Measurements from ENCODE around the gene PCDH7.

PCDH7 gene

DNA sequence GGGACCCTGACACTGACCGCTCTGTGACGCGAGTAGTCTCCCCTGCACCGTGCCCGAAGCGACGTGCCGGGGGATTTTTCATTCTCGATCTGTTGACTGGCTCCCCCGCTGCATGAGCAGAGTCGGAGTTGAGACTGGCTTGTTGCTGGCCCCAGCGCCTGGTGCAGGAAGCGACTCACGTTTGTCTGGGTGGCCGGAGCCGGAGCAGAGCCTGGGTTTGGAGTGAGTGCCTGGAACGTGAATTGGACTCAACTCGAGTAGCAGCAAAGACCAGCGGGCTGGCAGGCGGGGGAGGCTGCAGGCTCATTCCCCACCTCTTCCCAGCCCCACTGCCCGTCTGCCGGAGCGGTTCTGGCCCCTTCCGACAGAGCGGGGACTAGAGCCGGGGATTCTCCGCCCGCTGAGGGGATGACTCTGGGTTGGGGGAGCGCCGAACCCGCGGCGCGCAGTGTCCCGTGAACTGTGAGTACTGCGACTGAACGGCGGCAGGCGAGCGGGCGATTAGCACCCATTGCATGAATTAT is 554 bp downstream of the PCDH7 start:
- Histone ChIP-seq H3K27me3 (ENCODE audit: insufficient read depth, low read length) (peaks cover 59% of the 10 kb centered on the region), H3K4me3 (ENCODE audit: low read length) (peak overlapping the region; percentile 84), H3K36me3 (ENCODE audit: insufficient read depth, low read depth, low read length) (no peaks in the 10 kb centered on the region), H3K4me1 (ENCODE audit: insufficient read depth, low read length) (no peaks in the 10 kb centered on the region; the same call in 1 of the 2 replicates), H3K27ac (ENCODE audit: low read length) (no peak overlapping the region), H3K9me3 (ENCODE audit: insufficient read depth, low read depth, low read length) (no peaks in the 10 kb centered on the region; the same call in 1 of the 2 replicates), H3K9ac (ENCODE audit: low read depth, low read length) (peak overlapping the region; percentile 33; the same call in 1 of the 2 replicates)

DNA sequence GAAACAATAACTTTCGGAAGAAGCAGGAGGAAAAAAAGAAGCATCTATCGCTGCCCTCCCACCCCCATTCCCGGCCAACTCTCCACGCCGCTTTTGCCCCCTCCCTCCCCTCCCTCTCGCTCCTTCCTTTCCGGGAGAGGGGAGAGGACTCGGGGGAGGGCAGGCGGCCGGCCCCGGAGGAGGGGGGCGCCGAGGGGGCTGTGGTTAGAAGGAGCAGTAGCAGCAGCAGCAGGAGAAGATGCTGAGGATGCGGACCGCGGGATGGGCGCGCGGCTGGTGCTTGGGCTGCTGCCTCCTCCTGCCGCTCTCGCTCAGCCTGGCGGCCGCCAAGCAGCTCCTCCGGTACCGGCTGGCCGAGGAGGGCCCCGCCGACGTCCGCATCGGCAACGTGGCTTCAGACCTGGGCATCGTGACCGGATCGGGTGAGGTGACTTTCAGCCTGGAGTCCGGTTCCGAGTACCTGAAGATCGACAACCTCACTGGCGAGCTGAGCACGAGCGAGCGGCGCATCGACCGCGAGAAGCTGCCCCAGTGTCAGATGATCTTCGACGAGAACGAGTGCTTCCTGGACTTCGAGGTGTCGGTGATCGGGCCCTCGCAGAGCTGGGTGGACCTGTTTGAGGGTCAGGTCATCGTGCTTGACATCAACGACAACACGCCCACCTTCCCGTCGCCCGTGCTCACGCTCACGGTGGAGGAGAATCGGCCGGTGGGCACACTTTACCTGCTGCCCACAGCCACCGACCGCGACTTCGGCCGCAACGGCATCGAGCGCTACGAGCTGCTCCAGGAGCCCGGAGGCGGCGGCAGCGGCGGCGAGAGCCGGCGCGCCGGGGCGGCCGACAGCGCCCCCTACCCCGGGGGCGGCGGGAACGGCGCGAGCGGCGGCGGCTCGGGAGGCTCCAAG is 1.3 kb downstream of the PCDH7 start:
- peak overlapping the region; percentile 33; the same call in 1 of the 2 replicates for H3K9ac ChIP-seq (ENCODE audit: low read depth, low read length)
- H3K27ac ChIP-seq (ENCODE audit: low read length), result no peak overlapping the region

DNA sequence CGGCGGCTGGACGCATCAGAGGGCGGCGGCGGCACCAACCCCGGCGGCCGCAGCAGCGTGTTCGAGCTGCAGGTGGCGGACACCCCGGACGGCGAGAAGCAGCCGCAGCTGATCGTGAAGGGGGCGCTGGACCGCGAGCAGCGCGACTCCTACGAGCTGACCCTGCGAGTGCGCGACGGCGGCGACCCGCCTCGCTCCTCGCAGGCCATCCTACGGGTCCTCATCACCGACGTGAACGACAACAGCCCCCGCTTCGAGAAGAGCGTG is 1.9 kb downstream of the PCDH7 start:
- Histone ChIP-seq H3K4me1 (ENCODE audit: insufficient read depth, low read length) (no peaks in the 10 kb centered on the region; the same call in 1 of the 2 replicates), H3K27ac (ENCODE audit: low read length) (no peak overlapping the region), H3K4me3 (ENCODE audit: low read length) (peak overlapping the region; percentile 76), H3K9me3 (ENCODE audit: insufficient read depth, low read depth, low read length) (no peaks in the 10 kb centered on the region; the same call in 1 of the 2 replicates), H3K27me3 (ENCODE audit: insufficient read depth, low read length) (peaks cover 59% of the 10 kb centered on the region), H3K36me3 (ENCODE audit: insufficient read depth, low read depth, low read length) (no peaks in the 10 kb centered on the region), H3K9ac (ENCODE audit: low read depth, low read length) (no peak overlapping the region)

More for the DNA sequence above, 1.3 kb downstream of the PCDH7 start:
- H3K4me1 ChIP-seq (ENCODE audit: insufficient read depth, low read length), result no peaks in the 10 kb centered on the region; the same call in 1 of the 2 replicates
- H3K9me3 ChIP-seq (ENCODE audit: insufficient read depth, low read depth, low read length), result no peaks in the 10 kb centered on the region; the same call in 1 of the 2 replicates
- H3K27me3 ChIP-seq (ENCODE audit: insufficient read depth, low read length), result peaks cover 59% of the 10 kb centered on the region
- no peaks in the 10 kb centered on the region for H3K36me3 ChIP-seq (ENCODE audit: insufficient read depth, low read depth, low read length)
- H3K4me3 ChIP-seq (ENCODE audit: low read length), result peak overlapping the region; percentile 84

DNA sequence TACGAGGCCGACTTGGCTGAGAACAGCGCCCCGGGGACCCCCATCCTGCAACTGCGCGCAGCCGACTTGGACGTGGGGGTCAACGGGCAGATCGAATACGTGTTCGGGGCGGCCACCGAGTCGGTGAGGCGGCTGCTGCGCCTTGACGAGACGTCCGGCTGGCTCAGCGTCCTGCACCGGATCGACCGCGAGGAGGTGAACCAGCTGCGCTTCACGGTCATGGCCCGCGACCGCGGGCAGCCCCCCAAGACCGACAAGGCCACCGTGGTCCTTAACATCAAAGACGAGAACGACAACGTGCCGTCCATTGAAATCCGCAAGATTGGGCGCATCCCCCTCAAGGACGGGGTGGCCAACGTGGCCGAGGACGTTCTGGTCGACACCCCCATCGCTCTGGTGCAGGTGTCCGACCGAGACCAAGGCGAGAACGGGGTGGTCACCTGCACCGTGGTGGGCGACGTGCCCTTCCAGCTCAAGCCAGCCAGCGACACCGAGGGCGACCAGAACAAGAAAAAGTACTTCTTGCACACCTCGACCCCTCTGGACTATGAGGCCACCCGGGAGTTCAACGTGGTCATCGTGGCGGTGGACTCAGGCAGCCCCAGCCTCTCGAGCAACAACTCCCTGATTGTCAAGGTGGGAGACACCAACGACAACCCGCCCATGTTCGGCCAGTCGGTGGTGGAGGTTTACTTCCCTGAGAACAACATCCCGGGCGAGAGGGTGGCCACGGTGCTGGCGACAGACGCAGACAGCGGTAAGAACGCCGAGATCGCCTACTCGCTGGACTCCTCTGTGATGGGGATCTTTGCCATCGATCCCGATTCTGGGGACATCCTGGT is 2.4 kb downstream of the PCDH7 start:
- H3K9ac ChIP-seq (ENCODE audit: low read depth, low read length), result no peak overlapping the region
- no peak overlapping the region for H3K27ac ChIP-seq (ENCODE audit: low read length)
- H3K4me3 ChIP-seq (ENCODE audit: low read length), result peak overlapping the region; percentile 76
- no peaks in the 10 kb centered on the region; the same call in 1 of the 2 replicates for H3K9me3 ChIP-seq (ENCODE audit: insufficient read depth, low read depth, low read length)
- H3K27me3 ChIP-seq (ENCODE audit: insufficient read depth, low read length), result peaks cover 59% of the 10 kb centered on the region
- no peaks in the 10 kb centered on the region; the same call in 1 of the 2 replicates for H3K4me1 ChIP-seq (ENCODE audit: insufficient read depth, low read length)
- no peaks in the 10 kb centered on the region for H3K36me3 ChIP-seq (ENCODE audit: insufficient read depth, low read depth, low read length)

DNA sequence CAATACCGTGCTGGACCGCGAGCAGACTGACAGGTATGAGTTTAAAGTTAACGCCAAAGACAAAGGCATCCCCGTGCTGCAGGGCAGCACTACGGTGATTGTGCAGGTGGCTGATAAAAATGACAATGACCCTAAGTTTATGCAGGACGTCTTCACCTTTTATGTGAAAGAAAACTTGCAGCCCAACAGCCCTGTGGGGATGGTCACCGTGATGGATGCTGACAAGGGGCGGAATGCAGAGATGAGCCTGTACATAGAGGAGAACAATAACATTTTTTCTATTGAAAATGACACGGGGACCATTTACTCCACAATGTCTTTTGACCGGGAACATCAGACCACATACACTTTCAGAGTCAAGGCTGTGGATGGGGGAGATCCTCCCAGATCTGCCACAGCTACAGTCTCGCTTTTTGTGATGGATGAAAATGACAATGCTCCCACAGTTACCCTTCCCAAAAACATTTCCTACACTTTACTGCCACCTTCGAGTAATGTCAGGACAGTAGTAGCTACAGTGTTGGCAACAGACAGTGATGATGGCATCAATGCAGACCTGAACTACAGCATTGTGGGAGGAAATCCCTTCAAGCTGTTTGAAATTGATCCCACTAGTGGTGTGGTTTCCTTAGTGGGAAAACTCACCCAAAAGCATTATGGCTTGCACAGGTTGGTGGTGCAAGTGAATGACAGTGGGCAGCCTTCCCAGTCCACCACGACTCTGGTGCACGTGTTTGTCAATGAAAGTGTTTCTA is 3.2 kb downstream of the PCDH7 start:
- H3K4me3 ChIP-seq (ENCODE audit: low read length), result peak overlapping the region; percentile 76
- no peaks in the 10 kb centered on the region for H3K36me3 ChIP-seq (ENCODE audit: insufficient read depth, low read depth, low read length)
- H3K4me1 ChIP-seq (ENCODE audit: insufficient read depth, low read length), result no peaks in the 10 kb centered on the region; the same call in 1 of the 2 replicates
- no peak overlapping the region for H3K27ac ChIP-seq (ENCODE audit: low read length)
- no peaks in the 10 kb centered on the region; the same call in 1 of the 2 replicates for H3K9me3 ChIP-seq (ENCODE audit: insufficient read depth, low read depth, low read length)
- H3K9ac ChIP-seq (ENCODE audit: low read depth, low read length), result no peak overlapping the region
- peaks cover 55% of the 10 kb centered on the region for H3K27me3 ChIP-seq (ENCODE audit: insufficient read depth, low read length)

DNA sequence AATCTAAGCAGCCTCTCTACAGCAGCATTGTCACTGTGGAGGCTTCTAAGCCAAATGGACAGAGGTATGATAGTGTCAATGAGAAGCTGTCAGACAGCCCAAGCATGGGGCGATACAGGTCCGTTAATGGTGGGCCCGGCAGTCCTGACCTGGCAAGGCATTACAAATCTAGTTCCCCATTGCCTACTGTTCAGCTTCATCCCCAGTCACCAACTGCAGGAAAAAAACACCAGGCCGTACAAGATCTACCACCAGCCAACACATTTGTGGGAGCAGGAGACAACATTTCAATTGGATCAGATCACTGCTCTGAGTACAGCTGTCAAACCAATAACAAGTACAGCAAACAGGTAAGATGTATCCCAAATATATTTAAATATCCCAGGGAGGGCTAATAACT is 4.1 kb downstream of the PCDH7 start:
- Histone ChIP-seq H3K27ac (ENCODE audit: low read length) (no peak overlapping the region), H3K4me1 (ENCODE audit: insufficient read depth, low read length) (no peaks in the 10 kb centered on the region; the same call in 1 of the 2 replicates), H3K4me3 (ENCODE audit: low read length) (peak overlapping the region; percentile 76), H3K36me3 (ENCODE audit: insufficient read depth, low read depth, low read length) (no peaks in the 10 kb centered on the region), H3K9ac (ENCODE audit: low read depth, low read length) (no peak overlapping the region), H3K27me3 (ENCODE audit: insufficient read depth, low read length) (peaks cover 46% of the 10 kb centered on the region), H3K9me3 (ENCODE audit: insufficient read depth, low read depth, low read length) (no peaks in the 10 kb centered on the region; the same call in 1 of the 2 replicates)

DNA sequence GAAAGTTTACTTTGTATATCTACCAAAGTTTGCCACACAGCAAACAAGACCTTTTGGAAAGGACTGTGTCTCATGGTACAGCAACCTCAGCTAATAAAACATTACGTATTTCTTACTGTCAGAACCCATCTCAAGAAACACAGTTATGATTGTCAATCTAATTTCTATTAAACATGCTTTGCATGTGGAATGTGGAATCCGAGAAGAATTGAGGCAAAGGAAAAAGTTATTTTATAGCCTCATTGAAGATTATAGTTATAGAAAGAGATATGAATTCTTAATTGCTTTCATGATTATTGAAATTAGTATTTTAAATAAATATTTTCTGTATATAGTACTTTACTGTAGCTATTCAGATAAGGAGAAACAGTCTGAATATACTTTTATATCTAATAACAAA is 5.4 kb downstream of the PCDH7 start:
- Histone ChIP-seq H3K27ac (ENCODE audit: low read length) (no peak overlapping the region), H3K4me1 (ENCODE audit: insufficient read depth, low read length) (no peaks in the 10 kb centered on the region; the same call in 1 of the 2 replicates), H3K9ac (ENCODE audit: low read depth, low read length) (no peak overlapping the region), H3K36me3 (ENCODE audit: insufficient read depth, low read depth, low read length) (no peaks in the 10 kb centered on the region), H3K4me3 (ENCODE audit: low read length) (peak overlapping the region; percentile 76), H3K27me3 (ENCODE audit: insufficient read depth, low read length) (peaks cover 39% of the 10 kb centered on the region), H3K9me3 (ENCODE audit: insufficient read depth, low read depth, low read length) (no peaks in the 10 kb centered on the region; the same call in 1 of the 2 replicates)

DNA sequence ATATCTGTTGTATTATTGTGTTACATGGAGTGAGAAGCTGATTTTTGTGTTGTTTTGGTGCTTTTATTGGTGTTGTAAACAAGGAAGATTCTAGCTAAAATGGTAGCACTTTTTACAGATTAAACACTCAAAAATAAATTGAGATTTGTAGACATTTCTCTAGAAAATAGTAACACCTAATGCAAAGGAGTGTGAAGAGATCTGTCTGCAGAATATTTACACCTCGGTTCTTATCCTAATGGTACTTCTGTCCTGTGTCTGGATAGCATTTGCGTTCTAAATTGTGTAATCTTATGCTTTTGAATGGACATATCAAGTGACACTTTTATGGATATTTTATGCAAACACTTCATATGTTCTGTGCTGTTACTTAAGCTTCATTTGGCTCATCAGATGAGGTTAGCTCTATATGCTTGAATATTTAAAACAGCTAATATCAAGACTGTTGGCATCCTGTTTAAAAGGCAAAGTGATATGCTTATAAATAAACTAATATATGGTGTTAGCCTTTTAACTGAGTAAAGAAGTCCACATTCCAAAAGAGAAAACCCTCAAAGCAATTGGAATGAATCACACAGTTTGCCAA is 6.0 kb downstream of the PCDH7 start:
- H3K36me3 ChIP-seq (ENCODE audit: insufficient read depth, low read depth, low read length), result no peaks in the 10 kb centered on the region
- no peaks in the 10 kb centered on the region; the same call in 1 of the 2 replicates for H3K4me1 ChIP-seq (ENCODE audit: insufficient read depth, low read length)
- no peak overlapping the region for H3K9ac ChIP-seq (ENCODE audit: low read depth, low read length)
- H3K9me3 ChIP-seq (ENCODE audit: insufficient read depth, low read depth, low read length), result no peaks in the 10 kb centered on the region; the same call in 1 of the 2 replicates
- no peak overlapping the region for H3K27ac ChIP-seq (ENCODE audit: low read length)
- H3K27me3 ChIP-seq (ENCODE audit: insufficient read depth, low read length), result peaks cover 33% of the 10 kb centered on the region
- H3K4me3 ChIP-seq (ENCODE audit: low read length), result peak overlapping the region; percentile 76

DNA sequence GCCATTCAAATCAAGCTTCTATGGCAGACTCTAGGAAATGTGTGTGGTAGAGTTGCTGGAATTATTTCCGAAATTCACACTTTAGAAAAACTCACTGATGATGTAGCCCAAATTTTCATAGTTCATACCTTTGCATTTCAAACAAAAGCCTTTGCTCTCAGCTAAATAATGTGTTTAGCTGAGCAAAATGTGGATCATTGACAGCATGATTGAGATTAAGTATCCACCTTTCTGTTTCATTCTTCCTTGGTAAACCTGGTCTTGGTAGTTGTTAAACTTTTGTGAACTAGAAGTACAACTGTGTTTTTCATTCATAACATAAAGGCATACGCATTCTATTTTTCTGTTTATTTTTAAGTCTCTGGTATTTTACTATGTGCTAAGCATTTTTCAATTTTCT is 7.2 kb downstream of the PCDH7 start:
- Histone ChIP-seq H3K9me3 (ENCODE audit: insufficient read depth, low read depth, low read length) (no peaks in the 10 kb centered on the region; the same call in 1 of the 2 replicates), H3K9ac (ENCODE audit: low read depth, low read length) (no peak overlapping the region), H3K4me3 (ENCODE audit: low read length) (no peak overlapping the region), H3K36me3 (ENCODE audit: insufficient read depth, low read depth, low read length) (no peaks in the 10 kb centered on the region), H3K27me3 (ENCODE audit: insufficient read depth, low read length) (peaks cover 21% of the 10 kb centered on the region), H3K27ac (ENCODE audit: low read length) (no peak overlapping the region), H3K4me1 (ENCODE audit: insufficient read depth, low read length) (no peaks in the 10 kb centered on the region; the same call in 1 of the 2 replicates)

DNA sequence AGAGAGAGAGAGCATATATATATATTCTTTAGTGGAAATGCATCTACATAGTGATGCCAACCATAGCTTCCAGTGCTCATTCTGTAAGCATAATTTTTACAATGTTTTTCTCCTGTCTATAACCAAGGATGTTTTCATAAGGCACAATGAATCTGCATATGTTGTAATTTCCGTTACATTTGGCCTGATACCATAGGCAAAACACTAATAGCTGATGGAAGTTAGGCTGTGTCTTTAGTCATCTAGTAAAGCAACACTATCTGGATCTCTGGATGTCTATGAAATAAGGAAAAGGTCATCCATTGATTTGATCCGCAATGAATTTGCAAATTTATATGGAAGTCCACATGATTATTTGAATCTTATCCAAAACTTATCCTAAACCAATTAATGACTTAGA is 8.1 kb downstream of the PCDH7 start:
- no peak overlapping the region for H3K27ac ChIP-seq (ENCODE audit: low read length)
- no peak overlapping the region for H3K9ac ChIP-seq (ENCODE audit: low read depth, low read length)
- H3K4me3 ChIP-seq (ENCODE audit: low read length), result no peak overlapping the region
- no peaks in the 10 kb centered on the region; the same call in 1 of the 2 replicates for H3K4me1 ChIP-seq (ENCODE audit: insufficient read depth, low read length)
- peaks cover 12% of the 10 kb centered on the region for H3K27me3 ChIP-seq (ENCODE audit: insufficient read depth, low read length)
- H3K9me3 ChIP-seq (ENCODE audit: insufficient read depth, low read depth, low read length), result no peaks in the 10 kb centered on the region
- H3K36me3 ChIP-seq (ENCODE audit: insufficient read depth, low read depth, low read length), result no peaks in the 10 kb centered on the region
